Cardiac muscle cell (in vitro differentiated cells and primary cell): ENCODE results near the gene RAX2. TPM values are rescaled to one million over a fixed set of nuclear protein-coding genes. Genes with fewer than 3 reads are reported as not detected.
"Not testable (repeated sequence)": the region's sequence is repeated elsewhere in the genome, so short reads cannot be mapped to it uniquely, and the experiment has no call there.

Source experiments
- DNase-seq, 2 donors: peaks; one replicate each; pipeline versions ENCODE4 v3.0.0 to v3.0.0-alpha.2; 2010 to 2017; ENCODE audit warnings: low read depth in 1 of 2, low spot score in 1 of 2
- H3K27ac ChIP-seq: fragments of 200-600 bp; sonication (generic); 2 replicates; pipeline ENCODE4 v1.5.1; 2016
- H3K27me3 ChIP-seq: fragments of 200-600 bp; sonication (generic); 2 replicates; pipeline ENCODE4 v1.6.0; 2016; ENCODE audit warnings: control low read depth
- H3K36me3 ChIP-seq: fragments of 200-600 bp; sonication (generic); 2 replicates; pipeline ENCODE4 v1.5.1; 2016; ENCODE audit warnings: control low read depth
- H3K4me1 ChIP-seq: fragments of 200-600 bp; sonication (generic); 2 replicates; pipeline ENCODE4 v1.8.1; 2017; ENCODE audit warnings: low read depth, mild to moderate bottlenecking, mixed run types
- H3K4me3 ChIP-seq: fragments of 200-600 bp; sonication (generic); 2 replicates; pipeline ENCODE4 v1.5.1; 2016; ENCODE audit warnings: mild to moderate bottlenecking
- H3K9me3 ChIP-seq: fragments of 200-600 bp; sonication (generic); 2 replicates; pipeline ENCODE4 v1.5.1; 2017; ENCODE audit warnings: low read depth, mild to moderate bottlenecking, control low read depth
- CTCF ChIP-seq: IDR thresholded peaks from 2 replicates; pipeline ENCODE4 v1.5.1; 2012; ENCODE audit warnings: low read depth, mild to moderate bottlenecking, low read length
- polyA plus RNA-seq: library from polyadenylated mRNA; unstranded; fragments of >200 nt; fragmentation: Nextera tagmentation; extraction: Ambion mirVana; gene quantifications from 2 replicates; pipeline ENCODE4 v1.2.1, GENCODE V29; 2016
- total RNA-seq: library from RNA; depleted of rRNA; stranded (reverse); fragments of >200 nt; gene quantifications from 2 replicates; pipeline ENCODE4 v1.2.3, GENCODE V29; 2016

Gene RAX2
- total and polyA plus RNA-seq, 2 experiments from 2014 or later, result not detected

GRCh38 chr19:3816566-3817218, 44.7 kb upstream of the RAX2 start:
- Histone ChIP-seq H3K36me3 (no peaks in the 10 kb centered on the region), H3K4me3 (no peak overlapping the region), H3K27me3 (no peaks in the 10 kb centered on the region), H3K9me3 (no peaks in the 10 kb centered on the region), H3K27ac (no peak overlapping the region), H3K4me1 (peaks cover 4% of the 10 kb centered on the region)
- DNase-seq, result no peak
- TF ChIP-seq CTCF, result no peak

GRCh38 chr19:3816148-3816547, 44.1 kb upstream of the RAX2 start:
- H3K4me1 ChIP-seq, H3K36me3 ChIP-seq, H3K4me3 ChIP-seq, DNase-seq, H3K27me3 ChIP-seq, H3K27ac ChIP-seq, H3K9me3 ChIP-seq: not testable (repeated sequence)

GRCh38 chr19:3814648-3815047, 42.6 kb upstream of the RAX2 start:
- Histone ChIP-seq H3K27me3 (no peaks in the 10 kb centered on the region), H3K9me3 (no peaks in the 10 kb centered on the region), H3K4me1 (peaks cover 4% of the 10 kb centered on the region), H3K36me3 (no peaks in the 10 kb centered on the region), H3K27ac (no peak overlapping the region), H3K4me3 (no peak overlapping the region)
- no peak for TF ChIP-seq CTCF
- no peak for DNase-seq

GRCh38 chr19:3813473-3814392, 41.7 kb upstream of the RAX2 start:
- no peaks in the 10 kb centered on the region for H3K27me3 ChIP-seq
- H3K36me3 ChIP-seq, result no peaks in the 10 kb centered on the region
- H3K4me1 ChIP-seq, result peaks cover 3% of the 10 kb centered on the region
- no peak for DNase-seq
- no peak overlapping the region for H3K4me3 ChIP-seq
- H3K9me3 ChIP-seq, result no peaks in the 10 kb centered on the region
- no peak overlapping the region for H3K27ac ChIP-seq
- no peak for TF ChIP-seq CTCF

- H3K36me3 ChIP-seq, result no peaks in the 10 kb centered on the region
- no peaks in the 10 kb centered on the region for H3K9me3 ChIP-seq
- no peaks in the 10 kb centered on the region for H3K27me3 ChIP-seq
- DNase-seq, result no peak
- no peak overlapping the region for H3K4me3 ChIP-seq
- no peak for TF ChIP-seq CTCF
- H3K4me1 ChIP-seq, result no peaks in the 10 kb centered on the region
- H3K27ac ChIP-seq, result no peak overlapping the region
These were observed 38.8 kb upstream of the RAX2 start for GRCh38 chr19:3810708-3811355.
